Occipital lobe (tissue), 3 donors: Measurements from ENCODE around the gene FLNA. TPM values are rescaled to one million over a fixed set of nuclear protein-coding genes. Genes with fewer than 3 reads are reported as not detected.
"Not testable (repeated sequence)": the region's sequence is repeated elsewhere in the genome, so short reads cannot be mapped to it uniquely, and the experiment has no call there.

Experiments used
- DNase-seq: peaks from one replicate; lab custom pipeline; 2025; lab: John Stamatoyannopoulos, UW
- small RNA-seq: library from RNA; depleted of rRNA; stranded (forward); fragments of <200 nt; gene quantifications from one replicate; pipeline ENCODE3, GENCODE V24; 2014
- total RNA-seq: library from RNA; depleted of rRNA; stranded (reverse); fragments of >200 nt; gene quantifications from one replicate; pipeline ENCODE4 v1.2.3, GENCODE V29; 2014

FLNA gene
- total RNA-seq, 1 donor from 2014 or later: 73.0 TPM

GRCh38 chrX:154308108-154308946 is 66.1 kb downstream of the FLNA start:
- no peak for DNase-seq

- DNase-seq: no peak
Measured at GRCh38 chrX:154307202-154307601, 67.2 kb downstream of the FLNA start.

GRCh38 chrX:154305541-154306205 is 68.8 kb downstream of the FLNA start:
- DNase-seq: no peak

- DNase-seq: no peak
Measured at GRCh38 chrX:154304846-154305245, 69.6 kb downstream of the FLNA start.

GRCh38 chrX:154303476-154303875 is 71.0 kb downstream of the FLNA start:
- DNase-seq: no peak

GRCh38 chrX:154302998-154303397 is 71.4 kb downstream of the FLNA start:
- DNase-seq: not testable (repeated sequence)

GRCh38 chrX:154300816-154301215 is 73.6 kb downstream of the FLNA start:
- DNase-seq: no peak

Small RNAs within 50 kb of the gene (small RNA-seq; reads per million reads assigned to genes)
- gene SNORA70: not detected

Other genes with a start within 250 kb of the FLNA start
- gene OPN1LW, start 230.4 kb downstream of the FLNA start, total RNA-seq: not detected
- not detected for gene OPN1MW, start 192.0 kb downstream of the FLNA start, total RNA-seq
- gene OPN1MW2, start 154.9 kb downstream of the FLNA start, total RNA-seq: not detected
- gene OPN1MW3, start 117.1 kb downstream of the FLNA start, total RNA-seq: not detected
- not detected for gene TEX28, start 79.5 kb downstream of the FLNA start, total RNA-seq
- 2.5 TPM for gene TKTL1, start 78.8 kb downstream of the FLNA start, total RNA-seq
- 17.2 TPM for gene EMD, start 4.7 kb upstream of the FLNA start, total RNA-seq
- gene RPL10, start 23.7 kb upstream of the FLNA start, total RNA-seq: 2,213 TPM
- gene DNASE1L1, start 34.6 kb upstream of the FLNA start, total RNA-seq: 4.4 TPM
- gene TAFAZZIN, start 36.9 kb upstream of the FLNA start, total RNA-seq: 10.9 TPM
- 42.7 TPM for gene ATP6AP1, start 54.0 kb upstream of the FLNA start, total RNA-seq
- gene GDI1, start 62.5 kb upstream of the FLNA start, total RNA-seq: 192 TPM
- gene FAM50A, start 69.5 kb upstream of the FLNA start, total RNA-seq: 13.1 TPM
- 14.5 TPM for gene PLXNA3, start 83.6 kb upstream of the FLNA start, total RNA-seq
- 13.4 TPM for gene LAGE3, start 104.6 kb upstream of the FLNA start, total RNA-seq
- gene UBL4A, start 112.0 kb upstream of the FLNA start, total RNA-seq: 33.7 TPM
- 3.4 TPM for gene SLC10A3, start 116.0 kb upstream of the FLNA start, total RNA-seq
- gene FAM3A, start 141.6 kb upstream of the FLNA start, total RNA-seq: 8.1 TPM
- gene G6PD, start 172.2 kb upstream of the FLNA start, total RNA-seq: 17.3 TPM
- gene IKBKG, start 173.0 kb upstream of the FLNA start, total RNA-seq: 5.5 TPM
- gene CTAG1A, start 210.5 kb upstream of the FLNA start, total RNA-seq: not detected
- gene CTAG1B, start 244.6 kb upstream of the FLNA start, total RNA-seq: not detected